Kidney (tissue), 22 donors: Measurements from ENCODE around the gene SET. TPM values are rescaled to one million over a fixed set of nuclear protein-coding genes. Genes with fewer than 3 reads are reported as not detected.
A peak's percentile ranks its signal among the peaks of the same experiment; 100 is the strongest.

Experiments
- DNase-seq, 5 donors: peaks; one replicate each; pipeline ENCODE4 v3.0.0-alpha.2; 2013 to 2020
- FAIRE-seq: peaks from 2 replicates; lab custom pipeline; 2012; peaks lifted over from hg19 to GRCh38; lab: Jason Lieb, UNC
- H3K27ac ChIP-seq, 2 donors: one replicate each; pipeline ENCODE4 v1.7.0; 2013; ENCODE audit warnings: low read depth in 2 of 2, low read length in 2 of 2, inconsistent platforms in 1 of 2
- H3K27me3 ChIP-seq: one replicate; pipeline ENCODE4 v1.7.1; 2013; ENCODE audit warnings: low read length, inconsistent platforms; ENCODE audit not compliant: control insufficient read depth, insufficient read depth
- H3K36me3 ChIP-seq, 3 donors: one replicate each; pipeline versions ENCODE4 v1.7.0 to v1.7.1; 2013; ENCODE audit warnings: low read length in 3 of 3, control low read depth in 1 of 3, inconsistent platforms in 1 of 3; ENCODE audit not compliant: insufficient read depth in 3 of 3, control insufficient read depth in 2 of 3
- H3K4me1 ChIP-seq, 3 donors: one replicate each; pipeline versions ENCODE4 v1.7.0 to v1.7.1; 2013; ENCODE audit warnings: low read length in 3 of 3, inconsistent platforms in 1 of 3, low read depth in 1 of 3; ENCODE audit not compliant: control insufficient read depth in 2 of 3, insufficient read depth in 2 of 3
- H3K4me3 ChIP-seq, 3 donors: one replicate each; pipeline versions ENCODE4 v1.7.0 to v1.8.1; 2013; ENCODE audit warnings: low read length in 3 of 3, control low read depth in 1 of 3, inconsistent platforms in 1 of 3
- H3K9ac ChIP-seq, 3 donors: one replicate each; pipeline versions ENCODE4 v1.7.0 to v1.7.1; 2013; ENCODE audit warnings: low read length in 3 of 3, control low read depth in 1 of 3, inconsistent platforms in 1 of 3
- H3K9me3 ChIP-seq, 3 donors: one replicate each; pipeline versions ENCODE4 v1.7.0 to v1.7.1; 2013; ENCODE audit warnings: low read length in 3 of 3, control low read depth in 1 of 3, inconsistent platforms in 1 of 3; ENCODE audit not compliant: control insufficient read depth in 2 of 3, insufficient read depth in 1 of 3
- intact Hi-C: fragments of 100-400 bp; cut with DNase I; formaldehyde crosslinking; loops from one replicate; pipeline ENCODE4 v1.11.1; 2022
- long read RNA-seq, 10 donors: library from polyadenylated mRNA in 1 of 10; unstranded in 1 of 10; transcript quantifications; one replicate each; pipeline ENCODE4 v2.0.0 and lab custom pipeline, GENCODE V29; 2021 to 2026
- polyA plus RNA-seq: library from polyadenylated mRNA; stranded (reverse); fragments of 350-450 nt; fragmentation: Illumina TruSeq; extraction: RNeasy Lipid Tissue Mini Kit (QIAGEN cat#74804); gene quantifications from one replicate; pipeline ENCODE4 v1.2.3, GENCODE V29; 2014; ENCODE audit warnings: low read depth, low replicate concordance; ENCODE audit not compliant: insufficient read depth
- total RNA-seq: library from RNA; stranded (reverse); fragmentation: NEBNext Ultra II Directional; extraction: Animal tissue kit (Norgen Biotek cat#: 25700); gene quantifications from one replicate; pipeline ENCODE4 v1.2.1, GENCODE V29; 2021
- TF ChIP-seq, protein P1 (sequence below): IDR thresholded peaks from 3 replicates; pipeline ENCODE4 v1.5.1; 2012; ENCODE audit warnings: mild to moderate bottlenecking, moderate library complexity, borderline replicate concordance; ENCODE audit not compliant: insufficient read depth; ENCODE audit errors: extremely low read depth
- donor health status: control.
- donor health status: control.
- donor health status: control.
- donor health status: control.
- donor health status: control.
- donor health status: DM: yes; HTN: yes; CAD: no.
- donor health status: Normal renal cell carcinoma (clear cell type).

Gene SET, protein sequence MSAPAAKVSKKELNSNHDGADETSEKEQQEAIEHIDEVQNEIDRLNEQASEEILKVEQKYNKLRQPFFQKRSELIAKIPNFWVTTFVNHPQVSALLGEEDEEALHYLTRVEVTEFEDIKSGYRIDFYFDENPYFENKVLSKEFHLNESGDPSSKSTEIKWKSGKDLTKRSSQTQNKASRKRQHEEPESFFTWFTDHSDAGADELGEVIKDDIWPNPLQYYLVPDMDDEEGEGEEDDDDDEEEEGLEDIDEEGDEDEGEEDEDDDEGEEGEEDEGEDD
- total RNA-seq (247 TPM), polyA plus RNA-seq (127 TPM)
- long read RNA-seq, donor 1, transcript SET-201 (8 exons, 2,915 nt): major isoform, 106 of 323 reads
- long read RNA-seq, donor 1, partial matches to known transcripts: 215 of 323 reads
- long read RNA-seq, donor 1, other reads (novel, unspliced or antisense): 0 of 323 reads
- long read RNA-seq, donor 2, transcript SET-201 (8 exons, 2,915 nt): major isoform, 113 of 755 reads
- long read RNA-seq, donor 2, partial matches to known transcripts: 639 of 755 reads
- long read RNA-seq, donor 2, other reads (novel, unspliced or antisense): 0 of 755 reads
- long read RNA-seq, donor 3, transcript SET-204 (8 exons, 2,850 nt): minor isoform, 8 of 869 reads
- long read RNA-seq, donor 3, transcript SET-201 (8 exons, 2,915 nt): major isoform, 107 of 869 reads
- long read RNA-seq, donor 3, partial matches to known transcripts: 752 of 869 reads
- long read RNA-seq, donor 3, other reads (novel, unspliced or antisense): 0 of 869 reads
- long read RNA-seq, donor 4, transcript SET-201 (8 exons, 2,915 nt): major isoform, 143 of 209 reads
- long read RNA-seq, donor 4, partial matches to known transcripts: 62 of 209 reads
- long read RNA-seq, donor 4, other reads (novel, unspliced or antisense): 0 of 209 reads
- long read RNA-seq, donor 5, transcript SET-201 (8 exons, 2,915 nt): major isoform, 9 of 9 reads
- long read RNA-seq, donor 5, partial matches to known transcripts: 0 of 9 reads
- long read RNA-seq, donor 5, other reads (novel, unspliced or antisense): 0 of 9 reads
- long read RNA-seq, donor 6, transcript SET-201 (8 exons, 2,915 nt): major isoform, 125 of 894 reads
- long read RNA-seq, donor 6, transcript SET-204 (8 exons, 2,850 nt): minor isoform, 7 of 894 reads
- long read RNA-seq, donor 6, partial matches to known transcripts: 760 of 894 reads
- long read RNA-seq, donor 6, other reads (novel, unspliced or antisense): 0 of 894 reads
- long read RNA-seq, donor 7, transcript SET-201 (8 exons, 2,915 nt): major isoform, 146 of 214 reads
- long read RNA-seq, donor 7, transcript SET-204 (8 exons, 2,850 nt): minor isoform, 13 of 214 reads
- long read RNA-seq, donor 7, partial matches to known transcripts: 43 of 214 reads
- long read RNA-seq, donor 7, other reads (novel, unspliced or antisense): 12 of 214 reads
- long read RNA-seq, donor 8, transcript SET-204 (8 exons, 2,850 nt): minor isoform, 6 of 365 reads
- long read RNA-seq, donor 8, transcript SET-201 (8 exons, 2,915 nt): major isoform, 102 of 365 reads
- long read RNA-seq, donor 8, partial matches to known transcripts: 255 of 365 reads
- long read RNA-seq, donor 8, other reads (novel, unspliced or antisense): 0 of 365 reads
- long read RNA-seq, donor 9, transcript SET-201 (8 exons, 2,915 nt): major isoform, 62 of 132 reads
- long read RNA-seq, donor 9, partial matches to known transcripts: 69 of 132 reads
- long read RNA-seq, donor 9, other reads (novel, unspliced or antisense): 0 of 132 reads
- long read RNA-seq, donor 10, transcript SET-201 (8 exons, 2,915 nt): major isoform, 70 of 342 reads
- long read RNA-seq, donor 10, partial matches to known transcripts: 266 of 342 reads
- long read RNA-seq, donor 10, other reads (novel, unspliced or antisense): 0 of 342 reads

DNA sequence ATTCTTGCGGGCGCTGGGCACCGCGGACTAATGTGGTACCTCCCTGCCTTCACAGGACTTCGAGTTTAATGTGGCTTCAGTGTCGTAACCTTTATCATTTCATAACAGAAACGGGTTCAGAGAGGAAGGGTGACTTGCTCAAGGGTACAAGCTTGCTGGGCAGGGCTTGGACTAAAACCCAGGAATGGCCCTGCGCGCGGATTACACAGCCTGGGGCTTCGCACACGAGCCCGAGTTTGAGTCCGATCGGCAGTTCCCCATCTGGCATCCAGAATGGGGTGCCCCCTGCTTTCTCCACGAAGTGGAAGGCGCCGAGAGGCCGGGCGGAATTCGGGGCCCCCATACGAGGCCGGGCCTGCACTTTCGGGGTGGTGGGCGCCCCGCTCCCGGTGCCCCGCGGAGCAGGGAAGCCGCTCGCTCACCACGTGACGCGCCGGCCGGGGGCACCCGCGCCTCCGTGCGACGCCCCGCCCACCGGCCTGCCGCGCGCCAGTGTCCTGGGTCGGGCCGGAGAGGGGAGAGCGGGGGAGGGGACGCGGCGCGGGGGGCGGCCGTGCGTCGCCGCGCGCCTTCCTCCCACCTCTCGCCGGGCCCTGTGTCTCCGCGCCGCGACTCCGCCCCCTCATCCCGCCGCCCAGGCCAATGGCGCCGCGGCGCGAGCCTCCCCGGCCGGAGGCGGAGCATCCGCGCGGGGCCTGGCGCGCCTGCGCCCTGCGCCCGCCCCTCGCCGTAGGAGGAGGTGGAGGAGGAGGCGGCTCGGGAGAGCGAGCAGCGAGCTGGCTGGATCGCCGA is at the start of gene SET:
Gene SET, plus strand, starts transcription at position 722 of the 792 bp plus-strand sequence. CDS start 361 bp downstream, outside the sequence.
- H3K27me3 ChIP-seq: no peaks in the 10 kb centered on the region
- peaks cover 13 to 22% (median 14%) of the 10 kb centered on the region in 3 donors for H3K36me3 ChIP-seq
- DNase-seq (peak; percentile 95 to 99 (median 97)), FAIRE-seq (no peak)
- TF ChIP-seq, protein P1, sequence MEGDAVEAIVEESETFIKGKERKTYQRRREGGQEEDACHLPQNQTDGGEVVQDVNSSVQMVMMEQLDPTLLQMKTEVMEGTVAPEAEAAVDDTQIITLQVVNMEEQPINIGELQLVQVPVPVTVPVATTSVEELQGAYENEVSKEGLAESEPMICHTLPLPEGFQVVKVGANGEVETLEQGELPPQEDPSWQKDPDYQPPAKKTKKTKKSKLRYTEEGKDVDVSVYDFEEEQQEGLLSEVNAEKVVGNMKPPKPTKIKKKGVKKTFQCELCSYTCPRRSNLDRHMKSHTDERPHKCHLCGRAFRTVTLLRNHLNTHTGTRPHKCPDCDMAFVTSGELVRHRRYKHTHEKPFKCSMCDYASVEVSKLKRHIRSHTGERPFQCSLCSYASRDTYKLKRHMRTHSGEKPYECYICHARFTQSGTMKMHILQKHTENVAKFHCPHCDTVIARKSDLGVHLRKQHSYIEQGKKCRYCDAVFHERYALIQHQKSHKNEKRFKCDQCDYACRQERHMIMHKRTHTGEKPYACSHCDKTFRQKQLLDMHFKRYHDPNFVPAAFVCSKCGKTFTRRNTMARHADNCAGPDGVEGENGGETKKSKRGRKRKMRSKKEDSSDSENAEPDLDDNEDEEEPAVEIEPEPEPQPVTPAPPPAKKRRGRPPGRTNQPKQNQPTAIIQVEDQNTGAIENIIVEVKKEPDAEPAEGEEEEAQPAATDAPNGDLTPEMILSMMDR: no peak
- H3K9me3 ChIP-seq: no peaks in the 10 kb centered on the region
- peak within 1 kb of the TSS; percentile 36 to 93 (median 69) for H3K9ac ChIP-seq
- intact Hi-C loops: no loop called here
- peaks cover 8 to 30% (median 23%) of the 10 kb centered on the region in 3 donors for H3K4me1 ChIP-seq
- peak within 1 kb of the TSS; percentile 88 to 91 for H3K27ac ChIP-seq
- peak within 1 kb of the TSS; percentile 79 to 86 (median 84) for H3K4me3 ChIP-seq

DNA sequence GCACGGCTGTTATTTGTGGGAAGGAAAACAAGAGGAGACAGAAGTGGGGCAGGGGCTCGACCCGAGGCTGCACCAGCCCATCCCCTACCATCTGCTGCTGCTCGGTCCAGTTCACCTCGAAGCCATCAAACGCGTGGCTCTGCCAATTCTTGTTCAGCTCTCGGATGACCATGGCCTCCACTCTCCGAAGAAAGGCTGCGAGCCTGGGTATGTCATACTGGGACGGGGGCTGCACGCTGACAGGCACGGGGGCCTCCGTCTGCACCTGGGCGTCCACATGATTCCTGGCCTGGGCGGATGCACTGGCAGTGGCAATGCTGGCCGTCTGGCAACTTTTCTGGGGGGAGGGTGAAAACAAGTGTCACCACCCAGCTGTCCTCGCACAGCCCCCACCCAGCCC is 48.4 kb upstream of the SET start:
- no peak overlapping the region for H3K4me3 ChIP-seq
- no peak overlapping the region for H3K27ac ChIP-seq
- H3K36me3 ChIP-seq: peaks cover 0 to 3% (median 3%) of the 10 kb centered on the region in 3 donors
- peaks cover 0 to 10% (median 0%) of the 10 kb centered on the region in 3 donors for H3K4me1 ChIP-seq
- FAIRE-seq (no peak), DNase-seq (no peak)
- TF ChIP-seq, protein P1: no peak
- intact Hi-C loops: no loop called here
- H3K27me3 ChIP-seq: no peaks in the 10 kb centered on the region
- H3K9me3 ChIP-seq: no peaks in the 10 kb centered on the region
- no peak overlapping the region for H3K9ac ChIP-seq
